GM18951 (cell line): Measurements from ENCODE around the gene CNGA2.

Experiments
- POLR2A ChIP-seq: IDR thresholded peaks from 4 replicates; pipeline ENCODE4 v1.6.1; 2011; ENCODE audit warnings: mild to moderate bottlenecking; ENCODE audit not compliant: insufficient read length, insufficient read depth; ENCODE audit errors: extremely low read depth
- in situ Hi-C: fragments of 300-500 bp; cut with MboI; formaldehyde crosslinking; loops from one replicate; pipeline ENCODE4 v1.12.0; 2022; ENCODE audit warnings: low sequenced_read_pairs, mixed read lengths, inconsistent platforms; ENCODE audit not compliant: unreplicated experiment

The CNGA2 gene

GRCh38 chrX:151701531-151701930 is 33.0 kb upstream of the CNGA2 start:
- in situ Hi-C loops: no loop called here
- no peak for TF ChIP-seq POLR2A

GRCh38 chrX:151702026-151702714 is 32.4 kb upstream of the CNGA2 start:
- in situ Hi-C loops: no loop called here
- TF ChIP-seq POLR2A: no peak

- no peak for TF ChIP-seq POLR2A
- in situ Hi-C loops: no loop called here
Measured at GRCh38 chrX:151702741-151703340, 31.7 kb upstream of the CNGA2 start.

GRCh38 chrX:151703487-151703886 is 31.1 kb upstream of the CNGA2 start:
- no peak for TF ChIP-seq POLR2A

GRCh38 chrX:151704041-151704663 is 30.4 kb upstream of the CNGA2 start:
- in situ Hi-C loops: no loop called here

More at GRCh38 chrX:151703487-151703886, 31.1 kb upstream of the CNGA2 start:
- in situ Hi-C loops: no loop called here

GRCh38 chrX:151708821-151709220 is 25.7 kb upstream of the CNGA2 start:
- in situ Hi-C loops: no loop called here
- TF ChIP-seq POLR2A: no peak

More at GRCh38 chrX:151704041-151704663, 30.4 kb upstream of the CNGA2 start:
- TF ChIP-seq POLR2A: no peak

- in situ Hi-C loops: no loop called here
- TF ChIP-seq POLR2A: no peak
Measured at GRCh38 chrX:151710457-151710856, 24.1 kb upstream of the CNGA2 start.

- no peak for TF ChIP-seq POLR2A
- in situ Hi-C loops: no loop called here
Measured at GRCh38 chrX:151711154-151711553, 23.4 kb upstream of the CNGA2 start.

- no peak for TF ChIP-seq POLR2A
- in situ Hi-C loops: no loop called here
Measured at GRCh38 chrX:151711787-151712186, 22.8 kb upstream of the CNGA2 start.

- in situ Hi-C loops: no loop called here
- TF ChIP-seq POLR2A: no peak
Measured at GRCh38 chrX:151712253-151712652, 22.3 kb upstream of the CNGA2 start.

- TF ChIP-seq POLR2A: no peak
- in situ Hi-C loops: no loop called here
Measured at GRCh38 chrX:151713849-151714248, 20.7 kb upstream of the CNGA2 start.

- TF ChIP-seq POLR2A: no peak
- in situ Hi-C loops: no loop called here
Measured at GRCh38 chrX:151714362-151714761, 20.2 kb upstream of the CNGA2 start.

GRCh38 chrX:151715752-151716151 is 18.8 kb upstream of the CNGA2 start, which contains the start of gene FATE1:
TSS of gene FATE1 (plus strand) at chrX:151716035. CDS start at chrX:151716120, 85 bp downstream.
- in situ Hi-C loops: no loop called here
- TF ChIP-seq POLR2A: no peak
